ENCODE data around the gene ADCY1. TPM values are rescaled to one million over a fixed set of nuclear protein-coding genes. Genes with fewer than 3 reads are reported as not detected.

Gene ADCY1
- total and polyA plus RNA-seq, 8 donors = 0.33 to 1.8 (median 1.3) TPM

DNA sequence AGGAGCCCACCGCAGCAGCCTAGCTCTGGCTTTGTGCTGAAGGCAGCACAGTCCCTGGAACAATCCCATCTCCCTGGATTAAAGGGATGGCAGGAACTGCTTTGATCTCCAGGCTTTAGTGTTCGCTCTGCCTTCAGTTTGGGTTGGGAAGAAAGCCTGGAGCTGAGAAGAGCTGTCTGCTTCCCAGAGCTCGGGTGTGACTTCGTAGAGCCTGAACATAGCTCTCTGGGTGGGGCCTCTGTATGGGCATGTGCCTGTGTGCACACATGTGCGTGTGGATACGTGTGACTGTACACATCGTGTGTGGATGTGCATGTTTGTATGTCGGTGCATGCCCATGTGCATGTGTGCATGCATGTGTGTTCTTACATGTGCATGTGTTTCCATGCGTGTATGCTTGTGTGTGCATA is 8.7 kb downstream of the ADCY1 start:
- 65 to 76% (median 71%) methylated on average over 8 to 9 of the region's 9 CpGs for WGBS, 5 donors
- DNase-seq = no peak
- H3K36me3 ChIP-seq = no peaks in the 10 kb centered on the region
- TF ChIP-seq POLR2A (IDR thresholded peaks at IDR 0.05) (no peak), POLR2AphosphoS5 (IDR thresholded peaks at IDR 0.05) (no peak), EP300 (IDR thresholded peaks at IDR 0.05) (no peak)
- TF ChIP-seq, protein P1, sequence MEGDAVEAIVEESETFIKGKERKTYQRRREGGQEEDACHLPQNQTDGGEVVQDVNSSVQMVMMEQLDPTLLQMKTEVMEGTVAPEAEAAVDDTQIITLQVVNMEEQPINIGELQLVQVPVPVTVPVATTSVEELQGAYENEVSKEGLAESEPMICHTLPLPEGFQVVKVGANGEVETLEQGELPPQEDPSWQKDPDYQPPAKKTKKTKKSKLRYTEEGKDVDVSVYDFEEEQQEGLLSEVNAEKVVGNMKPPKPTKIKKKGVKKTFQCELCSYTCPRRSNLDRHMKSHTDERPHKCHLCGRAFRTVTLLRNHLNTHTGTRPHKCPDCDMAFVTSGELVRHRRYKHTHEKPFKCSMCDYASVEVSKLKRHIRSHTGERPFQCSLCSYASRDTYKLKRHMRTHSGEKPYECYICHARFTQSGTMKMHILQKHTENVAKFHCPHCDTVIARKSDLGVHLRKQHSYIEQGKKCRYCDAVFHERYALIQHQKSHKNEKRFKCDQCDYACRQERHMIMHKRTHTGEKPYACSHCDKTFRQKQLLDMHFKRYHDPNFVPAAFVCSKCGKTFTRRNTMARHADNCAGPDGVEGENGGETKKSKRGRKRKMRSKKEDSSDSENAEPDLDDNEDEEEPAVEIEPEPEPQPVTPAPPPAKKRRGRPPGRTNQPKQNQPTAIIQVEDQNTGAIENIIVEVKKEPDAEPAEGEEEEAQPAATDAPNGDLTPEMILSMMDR (IDR thresholded peaks at IDR 0.05) = no peak
- peaks cover 0 to 16% (median 0%) of the 10 kb centered on the region in 3 donors for H3K27me3 ChIP-seq
- no peak overlapping the region for H3K27ac ChIP-seq
- intact Hi-C loops (cut with DNase I; ENCODE audit: low total_unique reads) = no loop called here
- H3K9me3 ChIP-seq = no peaks in the 10 kb centered on the region
- no peak overlapping the region for H3K4me3 ChIP-seq
- no peaks in the 10 kb centered on the region for H3K4me1 ChIP-seq

DNA sequence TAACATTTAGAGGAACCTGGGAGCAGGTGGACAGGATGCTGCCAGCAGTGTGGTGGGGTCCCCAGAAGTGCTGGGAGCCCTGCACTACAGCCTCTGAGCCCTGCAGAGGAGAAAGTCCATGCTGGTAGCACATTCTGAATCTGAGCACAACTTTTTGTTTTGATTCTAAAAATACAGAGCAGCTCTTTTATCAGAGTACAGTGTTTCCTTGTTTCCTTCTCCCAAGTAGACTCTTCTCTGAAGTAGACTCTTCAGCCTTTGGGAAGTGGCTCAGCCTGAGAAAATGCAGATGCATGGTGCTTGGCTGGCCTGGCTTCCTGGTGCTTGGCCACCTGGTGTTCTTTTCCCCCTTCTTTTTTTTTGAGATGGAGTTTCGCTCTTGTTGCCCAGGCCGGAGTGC is 9.1 kb downstream of the ADCY1 start:
- no peak overlapping the region for H3K27ac ChIP-seq
- no peak overlapping the region for H3K4me3 ChIP-seq
- TF ChIP-seq EP300 (IDR thresholded peaks at IDR 0.05) (no peak), POLR2AphosphoS5 (IDR thresholded peaks at IDR 0.05) (no peak), POLR2A (IDR thresholded peaks at IDR 0.05) (no peak)
- TF ChIP-seq, protein P1 (IDR thresholded peaks at IDR 0.05) = no peak
- H3K9me3 ChIP-seq = no peaks in the 10 kb centered on the region
- no peaks in the 10 kb centered on the region for H3K4me1 ChIP-seq
- no peak for DNase-seq
- H3K36me3 ChIP-seq = no peaks in the 10 kb centered on the region
- intact Hi-C loops (cut with DNase I; ENCODE audit: low total_unique reads) = no loop called here
- peaks cover 0 to 12% (median 0%) of the 10 kb centered on the region in 3 donors for H3K27me3 ChIP-seq
- WGBS, 5 donors = 83 to 100% (median 96%) methylated on average over 2 of the region's 2 CpGs

DNA sequence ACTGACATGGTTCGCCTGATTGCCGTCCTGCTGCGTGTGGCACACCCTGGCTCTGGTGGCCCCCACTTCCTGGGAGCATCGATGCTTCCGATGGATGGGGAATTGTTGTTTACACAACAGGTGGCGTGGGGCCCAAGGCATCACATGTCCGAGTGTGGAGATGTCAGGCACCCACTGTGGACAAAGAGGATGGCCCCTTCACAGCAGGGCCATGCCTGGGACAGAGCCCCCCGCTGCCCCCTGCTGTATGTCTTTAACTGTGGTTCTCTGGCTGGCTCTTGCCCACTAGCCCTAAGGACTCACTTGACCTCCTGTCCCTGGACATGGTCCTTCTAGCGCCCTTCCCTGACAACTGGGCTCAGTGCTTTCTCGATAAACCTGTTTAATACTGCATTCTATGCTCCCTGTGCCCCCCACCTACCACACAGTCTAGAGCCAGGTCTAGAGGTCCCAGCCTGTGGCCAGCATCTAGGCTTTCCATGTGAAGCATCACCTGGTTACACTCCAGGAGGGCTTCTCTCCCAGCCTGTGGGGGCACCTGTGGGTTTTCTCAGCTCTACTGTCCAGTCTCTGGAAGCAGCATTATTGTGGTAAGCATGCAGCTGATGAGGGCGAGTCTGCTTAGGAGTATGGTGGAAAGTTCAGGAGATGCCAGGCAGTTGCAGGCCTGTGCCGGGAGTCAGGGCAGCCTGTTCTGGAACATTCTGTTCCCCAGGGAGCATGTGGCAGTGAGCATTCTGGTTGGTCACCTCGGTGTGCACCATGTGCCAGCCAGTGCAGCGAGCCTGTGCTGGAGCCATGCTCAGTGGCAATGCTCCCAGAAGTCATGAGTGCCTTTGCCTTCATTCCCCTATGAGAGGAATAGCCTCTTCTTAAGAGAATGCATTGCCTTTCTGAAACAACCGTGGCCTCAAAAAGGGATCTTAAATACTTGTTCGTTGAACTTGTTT is 10.4 kb downstream of the ADCY1 start:
- TF ChIP-seq POLR2AphosphoS5 (IDR thresholded peaks at IDR 0.05) = no peak
- TF ChIP-seq, protein P1 (IDR thresholded peaks at IDR 0.05) = no peak
- TF ChIP-seq EP300 (IDR thresholded peaks at IDR 0.05) = no peak
- TF ChIP-seq POLR2A (IDR thresholded peaks at IDR 0.05) = no peak
- DNase-seq = no peak
- peaks cover 0 to 1% (median 0%) of the 10 kb centered on the region in 3 donors for H3K27me3 ChIP-seq
- H3K36me3 ChIP-seq = no peaks in the 10 kb centered on the region
- H3K4me1 ChIP-seq = no peaks in the 10 kb centered on the region
- 84 to 92% (median 90%) methylated on average over 16 of the region's 16 CpGs for WGBS, 5 donors
- intact Hi-C loops (cut with DNase I; ENCODE audit: low total_unique reads) = no loop called here
- H3K4me3 ChIP-seq = no peak overlapping the region
- no peak overlapping the region for H3K27ac ChIP-seq
- no peaks in the 10 kb centered on the region for H3K9me3 ChIP-seq

DNA sequence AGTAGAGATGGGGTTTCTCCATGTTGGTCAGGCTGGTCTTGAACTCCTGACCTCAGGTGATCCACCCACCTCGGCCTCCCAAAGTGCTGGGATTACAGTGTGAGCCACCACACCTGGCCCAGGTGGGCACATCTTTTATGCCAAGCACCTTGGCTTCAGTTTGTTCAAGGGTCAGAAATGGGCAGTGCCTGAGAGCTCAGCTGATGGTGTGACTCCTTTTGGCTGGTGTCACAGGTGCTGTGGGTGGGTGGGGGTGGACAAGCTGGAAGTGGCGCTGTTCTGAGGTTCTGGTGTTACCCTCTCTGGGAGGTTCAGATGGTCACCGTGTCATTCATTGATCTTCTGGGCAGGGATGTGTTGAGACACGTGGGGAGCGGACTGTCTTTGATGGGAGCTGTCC is 11.5 kb downstream of the ADCY1 start:
- TF ChIP-seq EP300 (IDR thresholded peaks at IDR 0.05) (no peak), POLR2AphosphoS5 (IDR thresholded peaks at IDR 0.05) (no peak), POLR2A (IDR thresholded peaks at IDR 0.05) (no peak)
- TF ChIP-seq, protein P1 (IDR thresholded peaks at IDR 0.05) = no peak
- Histone ChIP-seq H3K27ac (no peak overlapping the region), H3K36me3 (no peaks in the 10 kb centered on the region), H3K4me3 (no peak overlapping the region), H3K27me3 (no peaks in the 10 kb centered on the region), H3K9me3 (no peaks in the 10 kb centered on the region), H3K4me1 (no peaks in the 10 kb centered on the region)
- no peak for DNase-seq
- WGBS, 5 donors = 65 to 86% (median 84%) methylated on average over 4 to 5 of the region's 5 CpGs
- intact Hi-C loops (cut with DNase I; ENCODE audit: low total_unique reads) = no loop called here

Data from stomach (tissue), 9 donors.